ENCODE measurements around the gene PDGFB.

The PDGFB gene

GRCh38 chr22:39174498-39175352, 70.1 kb downstream of the PDGFB start:
- peak; percentile 68 for DNase-seq (ENCODE audit: low read depth)

- DNase-seq (ENCODE audit: low read depth), result no peak
Measured at GRCh38 chr22:39173787-39174497, 70.8 kb downstream of the PDGFB start.

Measured in activated T-cell treated with anti-CD3 and anti-CD28 coated beads for 1 hour (primary cell).